H1 (cell line): Measurements from ENCODE around the gene RCE1.

Source experiments
- ATF3 ChIP-seq: IDR thresholded peaks from 2 replicates; pipeline ENCODE4 v1.6.1; 2011; ENCODE audit warnings: low read depth, mild to moderate bottlenecking, low read length; ENCODE audit not compliant: insufficient read depth
- CBX5 ChIP-seq: fragments of 300-800, 300-1000 bp; sonication (generic); IDR thresholded peaks from 2 replicates; pipeline ENCODE4 v1.7.1; 2016; ENCODE audit warnings: antibody characterized with exemption, low read length, low read depth
- CHD2 ChIP-seq: IDR thresholded peaks from 2 replicates; pipeline ENCODE4 v1.6.1; 2012; ENCODE audit warnings: low read length, improper control_type of control experiment
- CHD7 ChIP-seq: fragments of 300-600 bp; sonication (generic); IDR thresholded peaks from 2 replicates; pipeline ENCODE4 v1.7.1; 2012; ENCODE audit warnings: low read length, moderate library complexity, mild to moderate bottlenecking, inconsistent platforms; ENCODE audit not compliant: insufficient replicate concordance
- CTCF ChIP-seq, 3 experiments: IDR thresholded peaks; 1 replicate in 2 of 3; 2 replicates in 1 of 3; pipeline versions ENCODE4 v1.5.1 to v1.6.1; 2011; ENCODE audit warnings: low read length in 3 of 3, mild to moderate bottlenecking in 3 of 3, inconsistent platforms in 2 of 3, low read depth in 1 of 3, moderate library complexity in 1 of 3; ENCODE audit not compliant: insufficient read depth in 1 of 3; ENCODE audit errors: control extremely low read depth in 1 of 3
- EGR1 ChIP-seq: IDR thresholded peaks from 2 replicates; pipeline ENCODE4 v1.6.1; 2011; ENCODE audit warnings: low read depth, low read length, borderline replicate concordance
- EP300 ChIP-seq, 2 experiments: IDR thresholded peaks; 1 replicate in 1 of 2; 2 replicates in 1 of 2; pipeline ENCODE4 v1.6.1; 2011 to 2012; ENCODE audit warnings: low read depth in 2 of 2, low read length in 2 of 2, mild to moderate bottlenecking in 2 of 2, borderline replicate concordance in 1 of 2, inconsistent platforms in 1 of 2, moderate library complexity in 1 of 2
- GABPA ChIP-seq: IDR thresholded peaks from 2 replicates; pipeline ENCODE4 v1.6.1; 2011; ENCODE audit warnings: mild to moderate bottlenecking, low read length, moderate library complexity, borderline replicate concordance; ENCODE audit not compliant: insufficient read depth
- JUND ChIP-seq: IDR thresholded peaks from 2 replicates; pipeline ENCODE4 v1.6.1; 2011; ENCODE audit warnings: mild to moderate bottlenecking, improper control_type of control experiment, low read length
- MAX ChIP-seq: IDR thresholded peaks from 2 replicates; pipeline ENCODE4 v1.6.1; 2012; ENCODE audit warnings: inconsistent platforms
- POLR2AphosphoS5 ChIP-seq: IDR thresholded peaks from 2 replicates; pipeline ENCODE4 v1.6.1; 2011; ENCODE audit warnings: low read depth, low read length
- SIN3A ChIP-seq, 2 experiments: IDR thresholded peaks in 1 of 2; conservative IDR thresholded peaks in 1 of 2; 2 replicates each; pipeline ENCODE4 v1.6.1; 2011 to 2012; ENCODE audit warnings: low read length in 2 of 2, improper control_type of control experiment in 1 of 2, low read depth in 1 of 2, mild to moderate bottlenecking in 1 of 2
- TAF1 ChIP-seq: IDR thresholded peaks from 2 replicates; pipeline ENCODE4 v1.6.1; 2011; ENCODE audit warnings: mild to moderate bottlenecking, low read depth, low read length

GRCh38 chr11:66860449-66860831, 17.2 kb downstream of the RCE1 start:
- TF ChIP-seq CHD2: no peak
- peak in 2 of 3 experiments; percentile 40; a peak in 3 of 4 replicates for TF ChIP-seq CTCF (IDR thresholded peaks at IDR 0.05; ENCODE audit: control extremely low read depth in 1 of 3, insufficient read depth in 1 of 3, low read depth in 1 of 3, low read length in 3 of 3)
- TF ChIP-seq MAX: peak; percentile 74
- no peak for TF ChIP-seq POLR2AphosphoS5
- no peak; the same call in 1 of the 2 replicates for TF ChIP-seq ATF3
- TF ChIP-seq GABPA: no peak
- no peak for TF ChIP-seq JUND
- no peak for TF ChIP-seq CHD7
- TF ChIP-seq CBX5: no peak
- no peak for TF ChIP-seq EGR1
- TF ChIP-seq TAF1: no peak
- TF ChIP-seq EP300 (IDR thresholded peaks at IDR 0.05; ENCODE audit: borderline replicate concordance in 1 of 2, low read depth in 2 of 2, low read length in 2 of 2): no peak
- TF ChIP-seq SIN3A (conservative IDR thresholded peaks at IDR 0.05 in 1 of 2, IDR thresholded peaks at IDR 0.05 in 1 of 2; ENCODE audit: low read depth in 1 of 2, low read length in 2 of 2): no peak
